Astrocyte (in vitro differentiated cells and primary cell): ENCODE measurements around the gene NR2F2.

Experiments used
- CTCF ChIP-seq: IDR thresholded peaks from 2 replicates; pipeline ENCODE4 v1.5.1; 2011; ENCODE audit warnings: low read depth, mild to moderate bottlenecking, inconsistent platforms, low read length, moderate library complexity; ENCODE audit not compliant: insufficient read depth
- EZH2 ChIP-seq: IDR thresholded peaks from 2 replicates; pipeline ENCODE4 v1.6.1; 2012; ENCODE audit warnings: mild to moderate bottlenecking, low read length, inconsistent platforms; ENCODE audit not compliant: insufficient read depth

GRCh38 chr15:96285305-96285704, 45.2 kb upstream of the NR2F2 start:
- TF ChIP-seq CTCF (no peak), EZH2 (no peak)
